Upper lobe of left lung (tissue), 6 donors: Measurements from ENCODE around the gene PLPP6. TPM values are rescaled to one million over a fixed set of nuclear protein-coding genes. Genes with fewer than 3 reads are reported as not detected.

Experiments used
- ATAC-seq, 2 donors: fragments of 200-7000 bp; cut with Tn5 transposase; one replicate each; pipeline ENCODE4 v1.9.1; 2022; ENCODE audit warnings: mild to moderate bottlenecking in 2 of 2, moderate library complexity in 2 of 2; ENCODE audit not compliant: low FRiP score in 2 of 2
- DNase-seq, 2 donors: peaks; one replicate each; pipeline ENCODE4 v3.0.0-alpha.2; 2019 to 2020
- H3K27ac ChIP-seq, 4 donors: fragments of 200-600 bp; sonication (generic); one replicate each; pipeline ENCODE4 v1.5.1; 2016 to 2019
- H3K27me3 ChIP-seq, 4 donors: fragments of 200-600 bp; sonication (generic); one replicate each; pipeline ENCODE4 v1.5.1; 2017 to 2019
- H3K36me3 ChIP-seq, 4 donors: fragments of 200-600 bp; sonication (generic); one replicate each; pipeline ENCODE4 v1.5.1; 2016 to 2019
- H3K4me1 ChIP-seq, 4 donors: fragments of 200-600 bp; sonication (generic); one replicate each; pipeline ENCODE4 v1.5.1; 2018 to 2019
- H3K4me3 ChIP-seq, 4 donors: fragments of 200-600 bp; sonication (generic); one replicate each; pipeline ENCODE4 v1.5.1; 2017 to 2019; ENCODE audit warnings: mild to moderate bottlenecking in 2 of 4, moderate library complexity in 1 of 4
- H3K9me3 ChIP-seq, 4 donors: fragments of 200-600 bp; sonication (generic); one replicate each; pipeline ENCODE4 v1.5.1; 2018 to 2019
- EP300 ChIP-seq, 4 donors: sonication (generic); formaldehyde crosslinking; IDR thresholded peaks; one replicate each; pipeline ENCODE4 v1.5.1; 2017; ENCODE audit warnings: antibody characterized with exemption in 4 of 4, control low read depth in 2 of 4
- POLR2A ChIP-seq, 4 donors: fragments of 450-650 bp; IDR thresholded peaks; one replicate each; pipeline ENCODE4 v1.5.1; 2016 to 2017; ENCODE audit warnings: antibody characterized with exemption in 4 of 4, mild to moderate bottlenecking in 2 of 4
- POLR2AphosphoS5 ChIP-seq, 2 donors: sonication (generic); formaldehyde crosslinking; IDR thresholded peaks; one replicate each; pipeline ENCODE4 v1.5.1; 2017; ENCODE audit warnings: antibody characterized with exemption in 2 of 2
- whole genome bisulfite sequencing, 2 donors: methylation state at CpG; one replicate each; pipeline ENCODE4 v1.1.5; 2017 to 2018; 5-methylcytosine and 5-hydroxymethylcytosine counted together
- total RNA-seq, 6 donors: library from RNA; depleted of rRNA in 4 of 6; stranded (reverse); fragments of >200 nt in 4 of 6; gene quantifications; one replicate each; pipeline versions ENCODE4 v1.1.0 to v1.2.1, GENCODE V29; 2016 to 2021
- TF ChIP-seq, protein P1 (sequence below), 6 experiments: fragments of 450-650 bp in 4 of 6; fragments of 200-600 bp in 2 of 6; sonication (generic) in 2 of 6; IDR thresholded peaks; one replicate each; pipeline ENCODE4 v1.5.1; 2016 to 2019; ENCODE audit warnings: antibody characterized with exemption in 6 of 6
- donor health status: DM: no; HTN: no; CAD: no; lungs with moderate emphysema.
- donor health status: DM: no; HTN: yes; CAD: no; lungs with severe emphysema.

PLPP6 gene
- total RNA-seq, 6 donors from 2014 or later, result 2.1 to 7.6 (median 5.9) TPM

DNA sequence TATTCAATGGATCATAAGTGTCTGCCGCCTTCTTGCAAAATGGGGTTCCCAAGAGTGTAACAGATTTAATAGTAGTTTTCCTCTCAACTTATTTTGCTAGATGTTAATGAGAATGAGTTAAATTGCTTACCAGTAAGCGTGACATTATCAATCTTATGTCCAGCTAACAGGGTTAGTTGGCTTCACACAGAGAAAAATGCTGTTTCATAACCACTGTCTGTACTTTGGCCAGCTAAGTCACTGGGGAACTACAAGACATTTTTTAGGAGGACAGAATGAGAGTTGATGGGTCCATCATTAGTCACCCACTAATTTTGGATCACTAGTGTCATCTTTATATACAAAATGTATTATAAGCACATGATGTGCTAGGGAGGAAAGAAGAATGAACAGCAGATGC lies 18.7 kb downstream of the PLPP6 start:
- TF ChIP-seq, protein P1, sequence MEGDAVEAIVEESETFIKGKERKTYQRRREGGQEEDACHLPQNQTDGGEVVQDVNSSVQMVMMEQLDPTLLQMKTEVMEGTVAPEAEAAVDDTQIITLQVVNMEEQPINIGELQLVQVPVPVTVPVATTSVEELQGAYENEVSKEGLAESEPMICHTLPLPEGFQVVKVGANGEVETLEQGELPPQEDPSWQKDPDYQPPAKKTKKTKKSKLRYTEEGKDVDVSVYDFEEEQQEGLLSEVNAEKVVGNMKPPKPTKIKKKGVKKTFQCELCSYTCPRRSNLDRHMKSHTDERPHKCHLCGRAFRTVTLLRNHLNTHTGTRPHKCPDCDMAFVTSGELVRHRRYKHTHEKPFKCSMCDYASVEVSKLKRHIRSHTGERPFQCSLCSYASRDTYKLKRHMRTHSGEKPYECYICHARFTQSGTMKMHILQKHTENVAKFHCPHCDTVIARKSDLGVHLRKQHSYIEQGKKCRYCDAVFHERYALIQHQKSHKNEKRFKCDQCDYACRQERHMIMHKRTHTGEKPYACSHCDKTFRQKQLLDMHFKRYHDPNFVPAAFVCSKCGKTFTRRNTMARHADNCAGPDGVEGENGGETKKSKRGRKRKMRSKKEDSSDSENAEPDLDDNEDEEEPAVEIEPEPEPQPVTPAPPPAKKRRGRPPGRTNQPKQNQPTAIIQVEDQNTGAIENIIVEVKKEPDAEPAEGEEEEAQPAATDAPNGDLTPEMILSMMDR (IDR thresholded peaks at IDR 0.05), result no peak
- no peak for TF ChIP-seq POLR2A (IDR thresholded peaks at IDR 0.05)
- TF ChIP-seq EP300 (IDR thresholded peaks at IDR 0.05), result no peak
- no peak for TF ChIP-seq POLR2AphosphoS5 (IDR thresholded peaks at IDR 0.05)
- no peaks in the 10 kb centered on the region for H3K9me3 ChIP-seq
- WGBS, 2 donors, result 48 to 52% methylated on average over 2 of the region's 2 CpGs
- peaks cover 9 to 28% (median 15%) of the 10 kb centered on the region in 4 donors for H3K4me1 ChIP-seq
- no peak for ATAC-seq
- peak overlapping the region in 3 of 4 donors; percentile 63 to 83 (median 79) for H3K4me3 ChIP-seq
- no peaks in the 10 kb centered on the region for H3K27me3 ChIP-seq
- peak overlapping the region; percentile 90 to 99 (median 97) for H3K27ac ChIP-seq
- H3K36me3 ChIP-seq, result peaks cover 0 to 9% (median 4%) of the 10 kb centered on the region in 4 donors
- DNase-seq, result no peak

DNA sequence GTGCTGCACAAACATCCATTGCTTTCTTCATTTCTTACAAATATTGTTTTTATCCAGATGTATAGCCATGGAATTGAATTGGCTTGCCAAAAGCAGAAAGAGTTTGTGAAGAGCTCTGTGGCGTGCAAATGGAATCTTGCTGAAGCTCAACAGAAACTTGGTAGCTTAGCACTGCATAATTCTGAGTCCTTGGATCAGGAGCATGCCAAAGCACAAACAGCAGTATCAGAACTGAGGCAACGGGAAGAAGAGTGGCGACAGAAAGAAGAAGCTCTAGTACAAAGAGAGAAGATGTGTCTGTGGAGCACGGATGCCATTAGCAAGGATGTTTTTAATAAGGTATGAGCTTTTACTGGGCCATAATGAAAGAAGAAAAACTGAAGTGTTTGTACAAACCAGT lies 22.7 kb downstream of the PLPP6 start:
- TF ChIP-seq, protein P1 (IDR thresholded peaks at IDR 0.05), result no peak
- TF ChIP-seq POLR2A (IDR thresholded peaks at IDR 0.05) (no peak), POLR2AphosphoS5 (IDR thresholded peaks at IDR 0.05) (no peak), EP300 (IDR thresholded peaks at IDR 0.05) (no peak)
- H3K27ac ChIP-seq, result no peak overlapping the region

DNA sequence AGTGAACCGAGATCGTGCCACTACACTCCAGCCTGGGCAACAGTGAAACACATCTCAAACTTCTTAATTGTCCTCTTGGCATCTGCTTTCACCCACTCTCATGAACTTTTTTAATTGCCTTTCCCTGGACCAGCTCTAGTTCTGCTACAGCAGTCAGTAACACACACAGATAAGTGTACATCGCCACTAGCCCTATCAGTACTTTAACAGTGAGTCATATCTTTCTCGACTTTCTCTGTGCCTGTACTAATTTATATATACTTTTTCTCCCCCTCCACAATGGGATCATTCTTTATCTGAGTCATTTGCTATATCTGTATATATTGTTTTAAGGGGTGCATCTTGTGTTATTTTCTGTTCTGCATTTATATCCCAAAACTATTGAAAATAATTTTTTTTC lies 24.0 kb downstream of the PLPP6 start:
- peaks cover 0 to 23% (median 7%) of the 10 kb centered on the region in 4 donors for H3K36me3 ChIP-seq
- ATAC-seq (no peak), DNase-seq (no peak)
- WGBS, 2 donors, result 74 to 81% methylated on average over 4 of the region's 4 CpGs
- no peaks in the 10 kb centered on the region for H3K9me3 ChIP-seq
- H3K4me1 ChIP-seq, result peaks cover 3 to 16% (median 7%) of the 10 kb centered on the region in 4 donors
- TF ChIP-seq POLR2AphosphoS5 (IDR thresholded peaks at IDR 0.05), result no peak
- H3K27me3 ChIP-seq, result no peaks in the 10 kb centered on the region
- no peak overlapping the region for H3K4me3 ChIP-seq
- peak overlapping the region in 1 of 4 donors; percentile 6 for H3K27ac ChIP-seq

More for the DNA sequence above, 22.7 kb downstream of the PLPP6 start:
- Histone ChIP-seq H3K9me3 (no peaks in the 10 kb centered on the region), H3K36me3 (peaks cover 0 to 16% (median 7%) of the 10 kb centered on the region in 4 donors), H3K4me3 (no peak overlapping the region), H3K4me1 (peaks cover 6 to 26% (median 16%) of the 10 kb centered on the region in 4 donors), H3K27me3 (no peaks in the 10 kb centered on the region)
- 92 to 93% methylated on average over 4 of the region's 4 CpGs for WGBS, 2 donors
- ATAC-seq (no peak), DNase-seq (no peak)

DNA sequence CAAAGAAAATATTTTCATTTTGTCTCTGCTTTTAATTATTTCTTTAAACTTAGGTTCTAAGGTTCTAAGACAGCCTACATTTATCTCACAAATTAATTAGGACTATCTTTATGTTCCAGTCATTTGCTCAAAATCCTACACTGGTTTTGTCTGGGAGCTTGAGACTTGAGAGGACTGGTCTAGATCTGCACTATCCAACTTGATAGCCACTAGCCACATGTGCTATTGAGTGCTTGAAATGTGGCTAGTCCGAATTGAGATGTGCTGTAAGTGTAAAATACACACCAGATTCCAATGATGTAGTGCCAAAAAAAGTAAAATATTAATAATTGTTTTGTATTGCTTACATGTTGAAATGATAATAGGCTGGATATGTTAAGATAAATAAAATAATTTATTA lies 24.5 kb downstream of the PLPP6 start:
- Histone ChIP-seq H3K4me1 (peaks cover 0 to 11% (median 2%) of the 10 kb centered on the region in 4 donors), H3K9me3 (no peaks in the 10 kb centered on the region), H3K27me3 (no peaks in the 10 kb centered on the region), H3K27ac (peak overlapping the region in 2 of 4 donors; percentile 6 to 21), H3K36me3 (peaks cover 0 to 28% (median 7%) of the 10 kb centered on the region in 4 donors), H3K4me3 (no peak overlapping the region)
- 47 to 50% methylated on average over 1 of the region's 1 CpG for WGBS, 2 donors
- DNase-seq, result no peak
- TF ChIP-seq POLR2AphosphoS5 (IDR thresholded peaks at IDR 0.05), result no peak
- TF ChIP-seq, protein P1 (IDR thresholded peaks at IDR 0.05), result no peak
- TF ChIP-seq EP300 (IDR thresholded peaks at IDR 0.05), result no peak
- no peak for TF ChIP-seq POLR2A (IDR thresholded peaks at IDR 0.05)
- no peak for ATAC-seq

DNA sequence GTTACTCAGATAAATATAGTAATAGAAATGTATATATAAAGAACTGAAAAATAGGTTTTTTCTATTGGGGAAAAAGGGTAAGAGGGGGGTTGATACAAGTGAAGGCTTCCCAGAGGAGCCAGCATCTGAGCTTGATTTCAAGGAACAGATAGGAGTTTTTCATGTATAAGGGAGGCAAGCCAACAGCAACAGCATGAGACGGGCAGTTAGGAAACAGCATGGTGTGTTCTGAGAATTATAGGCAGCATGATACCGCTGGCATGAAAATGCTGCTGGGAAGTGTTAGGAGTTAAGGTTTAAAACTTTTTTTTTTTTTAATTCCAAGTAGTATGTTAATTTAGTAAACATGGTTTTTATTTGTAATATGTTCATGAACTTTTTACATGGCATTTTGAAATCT lies 26.9 kb downstream of the PLPP6 start:
- no peaks in the 10 kb centered on the region for H3K9me3 ChIP-seq
- TF ChIP-seq, protein P1 (IDR thresholded peaks at IDR 0.05), result no peak
- TF ChIP-seq POLR2AphosphoS5 (IDR thresholded peaks at IDR 0.05) (no peak), EP300 (IDR thresholded peaks at IDR 0.05) (no peak), POLR2A (IDR thresholded peaks at IDR 0.05) (no peak)
- whole genome bisulfite sequencing, 2 donors, result 76 to 88% methylated on average over 2 of the region's 2 CpGs
- H3K4me1 ChIP-seq, result peaks cover 0 to 17% (median 9%) of the 10 kb centered on the region in 4 donors
- no peaks in the 10 kb centered on the region for H3K27me3 ChIP-seq
- no peak for DNase-seq
- no peak overlapping the region for H3K4me3 ChIP-seq
- no peak for ATAC-seq
- H3K27ac ChIP-seq, result no peak overlapping the region
- peaks cover 0 to 36% (median 8%) of the 10 kb centered on the region in 4 donors for H3K36me3 ChIP-seq
